OCI-LY7 (cell line): ENCODE measurements around the gene MIB1. TPM values are rescaled to one million over a fixed set of nuclear protein-coding genes. Genes with fewer than 3 reads are reported as not detected.
"Not testable (repeated sequence)": the region's sequence is repeated elsewhere in the genome, so short reads cannot be mapped to it uniquely, and the experiment has no call there.

Experiments
- BruUV-seq: library from RNA; stranded (reverse); fragments of 400-500 nt; replicated peaks from 2 replicates; lab custom pipeline; 2021; lab: Mats Ljungman, UMichigan
- CTCF ChIA-PET: fragments of 300-600 bp; sonication (Branson Sonifier 250); formaldehyde crosslinking; loops from one replicate; lab custom pipeline; 2022; ENCODE audit warnings: antibody characterized with exemption; ENCODE audit not compliant: unreplicated experiment; lab: Charles Lee
- POLR2A ChIA-PET: fragments of 300-600 bp; sonication (Branson Sonifier 250); formaldehyde crosslinking; loops from one replicate; lab custom pipeline; 2022; ENCODE audit warnings: antibody characterized with exemption; lab: Charles Lee
- DNase-seq: peaks from one replicate; pipeline ENCODE4 v3.0.0-alpha.2; 2015; ENCODE audit warnings: low spot score
- H2AFZ ChIP-seq: fragments of 200-600 bp; sonication (generic), shearing (Covaris generic); 2 replicates; pipeline ENCODE4 v1.6.1; 2014; ENCODE audit warnings: mild to moderate bottlenecking, antibody characterized with exemption, low read length, moderate library complexity
- H3K27ac ChIP-seq: fragments of 200-600 bp; sonication (generic); 2 replicates; pipeline ENCODE4 v1.5.1; 2014; ENCODE audit warnings: mixed run types, low read depth, mild to moderate bottlenecking, moderate library complexity, low read length, inconsistent platforms; ENCODE audit not compliant: poor library complexity, severe bottlenecking
- H3K36me3 ChIP-seq: fragments of 200-600 bp; sonication (generic); 2 replicates; pipeline ENCODE4 v1.6.1; 2014; ENCODE audit warnings: mild to moderate bottlenecking, antibody characterized with exemption, low read length, moderate library complexity, mixed read lengths; ENCODE audit not compliant: insufficient read depth
- H3K4me1 ChIP-seq: fragments of 200-600 bp; sonication (generic); 2 replicates; pipeline ENCODE4 v1.5.1; 2014; ENCODE audit warnings: mild to moderate bottlenecking, low read length; ENCODE audit not compliant: insufficient read depth, poor library complexity, severe bottlenecking
- H3K4me2 ChIP-seq: fragments of 200-600 bp; sonication (generic); 2 replicates; pipeline ENCODE4 v1.6.1; 2014; ENCODE audit warnings: mild to moderate bottlenecking, low read length
- H3K4me3 ChIP-seq: fragments of 200-600 bp; sonication (generic); 2 replicates; pipeline ENCODE4 v1.5.1; 2014; ENCODE audit warnings: mild to moderate bottlenecking, low read depth, low read length; ENCODE audit not compliant: poor library complexity, severe bottlenecking
- H3K79me2 ChIP-seq: fragments of 200-600 bp; sonication (generic); 2 replicates; pipeline ENCODE4 v1.6.1; 2016; ENCODE audit warnings: low read depth, mild to moderate bottlenecking, low read length, moderate library complexity, mixed read lengths; ENCODE audit not compliant: insufficient read depth
- H3K9me2 ChIP-seq: fragments of 200-600 bp; sonication (generic); 2 replicates; pipeline ENCODE4 v1.6.1; 2016; ENCODE audit warnings: mild to moderate bottlenecking, low read length, mixed read lengths; ENCODE audit not compliant: insufficient read depth
- H3K9me3 ChIP-seq: fragments of 200-600 bp; sonication (generic); 2 replicates; pipeline ENCODE4 v1.6.1; 2014; ENCODE audit warnings: mild to moderate bottlenecking, mixed run types, low read length, mixed read lengths
- H4K20me1 ChIP-seq: fragments of 200-600 bp; sonication (generic); 2 replicates; pipeline ENCODE4 v1.6.1; 2014; ENCODE audit warnings: mild to moderate bottlenecking, antibody characterized with exemption, low read length, moderate library complexity, mixed read lengths; ENCODE audit not compliant: insufficient read depth
- CTCF ChIP-seq: fragments of 200-600 bp; sonication (generic); conservative IDR thresholded peaks from 2 replicates; pipeline ENCODE4 v1.5.1; 2014; ENCODE audit warnings: mild to moderate bottlenecking, antibody characterized with exemption, low read length, moderate library complexity, mixed read lengths
- EZH2phosphoT487 ChIP-seq: fragments of 200-600 bp; sonication (generic); IDR thresholded peaks from 2 replicates; pipeline ENCODE4 v1.6.1; 2018; ENCODE audit warnings: low read depth, borderline replicate concordance, mild to moderate bottlenecking, mixed run types, antibody characterized with exemption, low read length, moderate library complexity, mixed read lengths
- intact Hi-C: fragments of 100-400 bp; cut with micrococcal nuclease; formaldehyde crosslinking; loops from one replicate; pipeline ENCODE4 v1.10.0; 2022; ENCODE audit not compliant: unreplicated experiment
- total RNA-seq, 2 experiments: library from RNA; depleted of rRNA in 1 of 2; stranded (reverse); fragments of >200 nt in 1 of 2; shearing (Covaris generic) in 1 of 2; gene quantifications; 2 replicates each; pipeline ENCODE4 v1.2.3, GENCODE V29; 2014 to 2022

Gene MIB1
- total RNA-seq, 2 experiments from 2014 or later: 40.5 to 81.6 TPM

DNA sequence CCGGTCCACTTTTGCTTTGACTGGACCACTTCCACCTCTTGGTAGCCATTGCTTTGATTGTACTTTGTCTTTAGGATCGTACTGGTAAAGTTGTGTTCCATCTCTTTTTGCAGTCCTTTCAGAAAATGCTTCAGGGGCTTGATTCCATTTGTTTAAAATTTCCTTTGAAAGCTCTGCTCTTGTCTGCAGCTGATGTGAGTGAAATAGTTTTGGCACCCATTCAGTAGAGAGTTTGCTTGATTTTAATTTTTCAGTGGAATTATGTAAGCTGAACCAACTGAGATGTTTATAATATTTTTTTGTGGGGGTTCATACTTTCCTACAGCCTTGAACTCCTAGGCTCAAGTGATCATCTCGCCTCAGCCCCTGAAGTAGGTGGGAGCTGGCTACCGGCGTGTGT, 7.6 kb upstream of the MIB1 start:
- H2AFZ ChIP-seq: no peak overlapping the region
- CTCF ChIA-PET: no interaction called here
- POLR2A ChIA-PET: interaction anchor here (0.6 to 1.4 kb wide), 2 partner anchors 13 to 16 kb away, joined by 3 read pairs; no protein-coding TSS in a partner anchor
- H3K79me2 ChIP-seq: no peaks in the 10 kb centered on the region
- BruUV-seq: no TSS peak
- H4K20me1 ChIP-seq: no peaks in the 10 kb centered on the region
- no peak overlapping the region for H3K4me2 ChIP-seq
- H3K9me2 ChIP-seq: no peaks in the 10 kb centered on the region
- H3K4me3 ChIP-seq: no peak overlapping the region
- intact Hi-C loops: no loop called here
- no peak overlapping the region for H3K27ac ChIP-seq
- peaks cover 7% of the 10 kb centered on the region; the same call in 1 of the 2 replicates for H3K36me3 ChIP-seq
- no peak for TF ChIP-seq EZH2phosphoT487
- no peak for TF ChIP-seq CTCF
- no peaks in the 10 kb centered on the region for H3K9me3 ChIP-seq
- no peak for DNase-seq
- no peaks in the 10 kb centered on the region for H3K4me1 ChIP-seq

GRCh38 chr18:21735452-21736015, 5.1 kb upstream of the MIB1 start:
- intact Hi-C loops: no loop called here
- TF ChIP-seq CTCF: no peak
- no peak for TF ChIP-seq EZH2phosphoT487
- H2AFZ ChIP-seq: no peak overlapping the region
- no peaks in the 10 kb centered on the region for H4K20me1 ChIP-seq
- H3K4me1 ChIP-seq: peaks cover 11% of the 10 kb centered on the region
- DNase-seq: no peak
- H3K36me3 ChIP-seq: peaks cover 7% of the 10 kb centered on the region; the same call in 1 of the 2 replicates
- no peak overlapping the region for H3K4me3 ChIP-seq
- BruUV-seq: no TSS peak
- H3K79me2 ChIP-seq: no peaks in the 10 kb centered on the region
- POLR2A ChIA-PET: no interaction called here
- no peak overlapping the region for H3K27ac ChIP-seq
- H3K9me2 ChIP-seq: no peaks in the 10 kb centered on the region
- CTCF ChIA-PET: no interaction called here
- H3K4me2 ChIP-seq: no peak overlapping the region
- H3K9me3 ChIP-seq: no peaks in the 10 kb centered on the region

DNA sequence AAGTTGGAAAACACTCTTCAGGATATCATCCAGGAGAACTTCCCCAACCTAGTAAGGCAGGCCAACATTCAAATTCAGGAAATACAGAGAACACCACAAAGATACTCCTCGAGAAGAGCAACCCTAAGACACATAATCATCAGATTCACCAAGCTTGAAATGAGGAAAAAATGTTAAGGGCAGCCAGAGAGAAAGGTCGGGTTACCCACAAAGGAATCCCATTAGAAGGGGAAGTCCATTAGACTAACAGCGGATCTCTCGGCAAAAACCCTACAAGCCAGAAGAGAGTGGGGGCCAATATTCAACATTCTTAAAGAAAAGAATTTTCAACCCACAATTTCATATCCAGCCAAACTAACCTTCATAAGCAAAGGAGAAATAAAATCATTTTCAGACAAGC, 3.7 kb upstream of the MIB1 start:
- H3K9me3 ChIP-seq, H2AFZ ChIP-seq, H3K36me3 ChIP-seq, H3K27ac ChIP-seq, DNase-seq, H4K20me1 ChIP-seq, POLR2A ChIA-PET, intact Hi-C loops, BruUV-seq, CTCF ChIA-PET, H3K79me2 ChIP-seq, H3K4me3 ChIP-seq, H3K4me2 ChIP-seq, H3K9me2 ChIP-seq: not testable (repeated sequence)
- H3K4me1 ChIP-seq: peaks cover 11% of the 10 kb centered on the region
